Measurements from ENCODE around the gene SCGB2A2.

- TF ChIP-seq, protein P1, sequence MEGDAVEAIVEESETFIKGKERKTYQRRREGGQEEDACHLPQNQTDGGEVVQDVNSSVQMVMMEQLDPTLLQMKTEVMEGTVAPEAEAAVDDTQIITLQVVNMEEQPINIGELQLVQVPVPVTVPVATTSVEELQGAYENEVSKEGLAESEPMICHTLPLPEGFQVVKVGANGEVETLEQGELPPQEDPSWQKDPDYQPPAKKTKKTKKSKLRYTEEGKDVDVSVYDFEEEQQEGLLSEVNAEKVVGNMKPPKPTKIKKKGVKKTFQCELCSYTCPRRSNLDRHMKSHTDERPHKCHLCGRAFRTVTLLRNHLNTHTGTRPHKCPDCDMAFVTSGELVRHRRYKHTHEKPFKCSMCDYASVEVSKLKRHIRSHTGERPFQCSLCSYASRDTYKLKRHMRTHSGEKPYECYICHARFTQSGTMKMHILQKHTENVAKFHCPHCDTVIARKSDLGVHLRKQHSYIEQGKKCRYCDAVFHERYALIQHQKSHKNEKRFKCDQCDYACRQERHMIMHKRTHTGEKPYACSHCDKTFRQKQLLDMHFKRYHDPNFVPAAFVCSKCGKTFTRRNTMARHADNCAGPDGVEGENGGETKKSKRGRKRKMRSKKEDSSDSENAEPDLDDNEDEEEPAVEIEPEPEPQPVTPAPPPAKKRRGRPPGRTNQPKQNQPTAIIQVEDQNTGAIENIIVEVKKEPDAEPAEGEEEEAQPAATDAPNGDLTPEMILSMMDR (IDR thresholded peaks at IDR 0.05), result no peak
- no peak for TF ChIP-seq POLR2A (IDR thresholded peaks at IDR 0.05)
These were observed 2.4 kb upstream of the SCGB2A2 start for GRCh38 chr11:62267576-62267975.

All from thyroid gland (tissue), 4 donors.